IPS-NIHi7 (cell line): Measurements from ENCODE around the gene KLC1.
"Not testable (repeated sequence)": the region's sequence is repeated elsewhere in the genome, so short reads cannot be mapped to it uniquely, and the experiment has no call there.

ENCODE experiments used
- DNase-seq: peaks from one replicate; pipeline ENCODE4 v3.0.0; 2012; ENCODE audit warnings: mixed read lengths; ENCODE audit errors: extremely low spot score

KLC1 gene

GRCh38 chr14:103628684-103629502 lies at the start of gene KLC1:
Gene KLC1 (plus strand): TSS chr14:103629211. CDS start chr14:103654565, 25,354 bp downstream.
- DNase-seq, result peak; percentile 87

DNA sequence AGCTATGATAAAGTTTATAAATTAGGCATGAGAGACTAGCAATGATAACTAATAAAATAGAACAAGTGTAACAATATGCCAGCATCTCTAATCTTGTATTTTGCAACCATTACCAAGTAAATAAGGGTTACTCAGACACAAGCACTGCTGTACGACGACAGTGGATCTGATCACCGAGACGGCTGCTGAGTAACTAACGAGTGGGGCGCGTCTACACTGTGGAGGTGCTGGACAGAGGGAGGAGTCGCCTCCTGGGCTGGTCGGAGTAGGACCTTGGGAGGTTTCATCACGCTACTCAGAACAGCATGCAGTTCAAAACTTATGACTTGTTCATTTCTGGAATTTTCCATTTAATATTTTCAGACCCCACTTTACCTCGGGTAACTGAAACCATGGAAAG lies 47.8 kb upstream of the KLC1 start:
- DNase-seq, result no peak

DNA sequence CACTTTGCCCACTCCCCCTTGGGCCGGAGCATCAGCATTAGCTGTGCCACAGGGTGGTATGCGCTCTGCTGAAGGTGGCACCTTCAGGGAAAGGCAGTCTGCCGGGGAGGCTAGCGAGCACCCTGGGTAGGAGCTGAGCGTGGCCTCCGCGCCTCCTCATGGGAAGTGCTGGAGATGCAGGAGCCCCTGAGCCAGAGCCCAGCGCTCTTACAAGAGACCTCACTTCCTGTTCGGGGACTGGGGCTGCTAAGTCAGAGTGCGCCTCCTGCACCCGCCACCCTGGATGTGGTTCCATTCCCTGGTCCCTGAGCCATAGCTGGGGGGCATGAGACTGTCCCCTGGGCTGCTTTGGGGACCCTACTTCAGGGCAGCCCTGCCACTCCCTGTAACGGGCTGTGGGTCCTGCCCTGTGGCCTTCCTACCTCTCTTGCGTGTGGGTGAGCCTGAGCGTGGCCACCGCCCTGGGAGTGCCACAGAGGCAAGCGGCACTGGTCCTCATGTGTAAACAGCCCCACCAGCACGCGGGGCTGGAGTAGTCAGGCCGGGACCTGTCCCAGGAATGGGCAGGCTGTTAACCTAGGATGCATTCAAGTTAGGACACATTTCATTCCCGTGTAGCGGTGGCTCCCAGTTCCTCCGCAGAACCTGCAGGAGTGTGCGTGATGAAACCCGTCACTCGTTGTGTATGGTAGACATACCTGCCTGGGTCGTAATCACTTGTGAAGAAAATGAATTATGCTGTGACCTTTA lies 46.9 kb upstream of the KLC1 start:
- DNase-seq, result no peak

DNA sequence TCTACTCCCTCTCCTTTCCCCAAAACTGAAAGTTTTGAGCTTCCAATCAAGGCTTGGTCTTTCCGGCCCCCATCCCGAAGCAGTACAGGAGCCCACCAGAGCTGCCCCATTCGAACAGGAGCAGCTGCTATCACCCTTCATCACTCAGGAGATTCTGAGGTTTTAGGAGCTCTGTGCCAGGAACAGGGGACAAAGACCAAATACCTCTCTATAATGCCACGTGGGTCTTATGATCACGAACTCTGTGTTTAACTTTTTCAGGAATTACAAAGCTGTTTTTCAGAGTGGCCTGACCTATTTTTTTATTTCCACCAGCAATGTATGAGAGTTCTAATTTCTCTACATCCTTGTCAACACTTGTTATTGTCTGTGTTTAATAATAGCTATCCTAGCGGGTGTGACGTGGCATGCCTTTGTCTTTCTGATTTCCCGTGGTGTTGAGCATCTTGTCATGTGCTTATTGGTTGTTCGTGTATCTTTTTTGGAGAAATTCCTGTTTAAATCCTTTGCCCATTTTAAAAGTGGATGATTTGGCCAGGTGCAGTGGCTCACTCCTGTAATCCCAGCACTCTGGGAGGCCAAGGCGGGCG lies 44.6 kb upstream of the KLC1 start:
- no peak for DNase-seq

GRCh38 chr14:103593577-103593976 lies 35.4 kb upstream of the KLC1 start:
- no peak for DNase-seq

DNA sequence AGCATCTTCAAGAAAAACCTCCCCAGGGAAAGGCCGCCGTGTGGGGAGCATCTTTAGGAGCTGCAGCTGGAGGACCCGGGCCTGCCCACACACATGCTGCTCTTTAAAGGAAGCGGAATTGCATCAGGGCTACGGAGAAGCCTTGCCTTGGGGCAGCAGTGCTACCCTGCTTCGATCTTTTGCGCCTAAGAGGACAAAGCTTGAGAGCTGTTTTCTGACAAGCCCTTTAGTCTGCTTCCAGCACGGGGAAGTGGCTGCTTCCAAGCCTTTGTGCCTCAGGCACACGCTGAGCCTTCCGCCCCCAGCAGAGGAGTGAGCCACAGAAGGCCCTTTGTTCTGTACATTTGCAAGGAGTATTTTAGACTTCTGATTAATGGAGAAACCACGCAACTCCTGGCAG lies 34.7 kb upstream of the KLC1 start:
- DNase-seq, result peak; percentile 47

GRCh38 chr14:103597623-103598377 lies 31.2 kb upstream of the KLC1 start:
- peak; percentile 50 for DNase-seq

DNA sequence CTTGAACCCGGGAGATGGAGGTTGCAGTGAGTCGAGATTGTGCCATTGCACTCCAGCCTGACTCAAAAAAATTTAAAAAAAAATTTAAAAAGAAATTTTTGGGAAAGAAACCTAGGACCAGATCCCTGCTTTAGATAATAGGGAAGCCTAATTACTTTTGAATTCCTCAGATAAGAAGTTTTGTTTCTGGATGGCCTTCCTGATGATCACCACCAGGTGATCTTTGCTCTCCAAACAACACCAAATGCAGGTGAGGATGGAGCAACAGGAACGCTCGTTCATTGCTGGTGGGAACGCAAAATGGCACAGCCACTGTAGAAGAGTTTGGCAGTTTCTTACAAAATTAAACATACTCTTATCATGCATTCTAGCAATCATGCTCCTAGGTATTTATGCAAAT lies 28.5 kb upstream of the KLC1 start:
- DNase-seq, result no peak

GRCh38 chr14:103604620-103605019 lies 24.4 kb upstream of the KLC1 start:
- DNase-seq, result no peak

DNA sequence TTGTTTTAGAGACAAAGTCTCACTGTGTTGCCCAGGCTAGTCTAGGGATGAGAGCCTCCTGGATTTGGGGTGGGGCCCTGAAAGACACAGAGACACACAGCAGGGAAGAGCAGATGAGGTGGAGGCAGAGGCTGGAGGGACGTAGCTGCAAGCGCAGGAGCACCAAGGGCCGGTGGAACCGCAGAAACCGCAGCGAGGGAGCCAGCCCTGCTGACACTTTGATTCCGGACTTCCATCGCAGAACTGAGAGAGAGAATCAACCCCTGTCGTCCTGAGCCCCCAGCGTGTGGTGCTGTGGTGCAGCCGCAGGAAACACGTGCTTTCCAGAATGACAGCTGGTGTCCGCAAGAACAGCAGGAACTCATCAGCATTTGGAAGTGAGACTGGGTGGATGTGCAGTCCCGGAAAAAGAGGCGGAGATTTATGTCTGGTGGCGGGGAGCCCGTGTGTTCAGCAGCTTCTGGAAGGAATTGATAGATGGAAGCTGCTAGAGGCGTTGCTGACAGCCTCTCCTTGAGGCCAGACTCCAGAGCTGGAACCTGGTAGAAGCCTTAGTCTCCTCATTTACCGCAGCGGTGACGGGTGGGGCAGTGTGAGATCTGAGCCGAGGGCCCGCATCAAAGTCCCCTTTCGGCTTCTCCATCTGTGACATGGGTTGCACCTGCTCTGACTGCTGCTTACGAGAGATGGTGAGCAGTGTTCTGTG lies 21.9 kb upstream of the KLC1 start:
- peak; percentile 68 for DNase-seq

DNA sequence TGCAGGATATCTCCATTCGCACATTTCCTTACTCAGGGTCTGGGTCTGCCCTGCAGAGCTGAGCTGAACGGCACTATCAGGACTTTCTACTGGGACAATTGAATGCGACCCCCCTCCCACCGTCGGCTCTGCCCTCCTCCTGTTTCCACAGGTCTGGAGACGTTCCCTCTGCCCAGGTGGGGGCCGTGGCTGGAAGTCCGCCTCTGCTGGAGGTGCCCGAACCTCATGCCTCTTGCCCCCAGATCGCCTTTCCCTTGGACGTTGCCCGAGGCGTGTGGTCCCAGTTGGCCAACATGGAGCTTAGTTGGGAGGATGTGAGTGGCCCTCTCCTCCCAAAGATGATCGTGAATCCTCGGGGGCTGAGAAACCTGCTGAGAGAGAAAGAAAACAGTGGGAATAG lies 21.2 kb upstream of the KLC1 start:
- DNase-seq, result no peak

- DNase-seq, result not testable (repeated sequence)
Measured at GRCh38 chr14:103609081-103609480, 19.9 kb upstream of the KLC1 start.

DNA sequence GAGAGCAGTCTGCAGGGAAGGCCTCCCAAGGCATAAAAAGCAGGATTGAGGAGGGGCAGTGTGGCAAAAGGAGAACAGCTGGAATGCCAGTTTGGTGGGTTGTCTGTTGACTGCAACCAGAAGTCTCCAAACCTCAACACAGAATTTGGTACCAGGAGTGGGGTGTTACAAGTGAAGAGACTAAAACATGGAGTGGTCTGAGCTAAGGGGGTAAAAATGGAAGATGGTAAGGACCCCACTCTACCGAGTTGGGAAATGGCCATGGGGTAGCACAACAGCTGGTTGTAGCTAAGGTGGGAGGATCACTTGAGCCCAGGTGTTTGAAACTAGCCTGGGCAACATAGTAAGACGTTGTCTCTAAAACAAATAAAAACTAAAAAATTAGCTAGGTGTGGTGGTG lies 17.8 kb upstream of the KLC1 start:
- DNase-seq, result no peak

GRCh38 chr14:103613517-103613916 lies 15.5 kb upstream of the KLC1 start:
- no peak for DNase-seq

DNA sequence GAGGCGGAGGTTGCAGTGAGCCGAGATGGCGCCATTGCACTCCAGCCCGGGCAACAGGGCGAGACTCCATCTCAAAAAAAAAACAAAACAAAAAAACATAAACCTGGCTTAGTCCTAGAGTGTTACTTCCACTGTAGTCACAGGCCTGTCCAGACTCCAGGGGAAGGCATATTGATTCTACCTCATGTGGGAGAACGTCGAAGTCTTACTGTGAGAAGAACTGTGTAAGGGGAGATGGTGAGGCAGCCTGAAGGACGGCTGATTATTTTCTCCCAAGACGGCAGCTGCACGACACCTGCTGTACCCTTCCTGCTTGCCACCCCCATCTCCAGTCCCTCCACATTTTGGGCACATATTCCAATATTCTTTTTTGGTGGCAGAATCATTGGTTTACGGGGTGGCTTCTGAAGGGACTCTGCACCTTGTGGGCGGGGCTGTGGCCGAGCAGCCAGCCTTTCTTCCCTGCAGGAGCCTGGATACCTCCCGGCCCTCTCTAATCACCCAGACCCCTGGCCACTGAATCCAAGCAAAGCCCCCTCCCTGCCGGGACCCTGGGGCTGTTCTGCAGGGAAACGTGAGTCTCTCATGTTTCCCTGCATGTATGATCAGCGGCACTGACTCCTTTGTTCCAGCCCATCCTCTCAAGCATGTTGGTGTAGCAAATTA lies 12.2 kb upstream of the KLC1 start:
- DNase-seq, result no peak

GRCh38 chr14:103619057-103619456 lies 10.0 kb upstream of the KLC1 start:
- no peak for DNase-seq

DNA sequence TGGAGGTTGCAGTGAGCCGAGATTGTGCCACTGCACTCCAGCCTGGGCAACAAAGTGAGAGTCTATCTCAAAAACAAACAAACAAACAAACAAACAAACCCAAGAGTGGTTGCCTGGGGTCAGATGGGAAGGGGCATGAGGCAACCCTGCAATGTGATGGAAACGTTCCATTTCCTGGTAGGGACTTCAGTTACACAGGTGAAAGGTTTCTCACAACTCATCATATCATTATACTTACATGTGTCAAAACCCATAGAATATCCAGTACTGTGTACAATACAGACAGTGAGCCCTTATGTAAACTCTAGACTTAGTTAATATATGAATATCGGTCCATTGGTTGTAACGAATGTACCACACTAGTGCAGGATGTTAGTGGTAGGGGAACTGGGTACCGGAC lies 7.2 kb upstream of the KLC1 start:
- no peak for DNase-seq

GRCh38 chr14:103623308-103623707 lies 5.7 kb upstream of the KLC1 start:
- no peak for DNase-seq

- no peak for DNase-seq
Measured at GRCh38 chr14:103623883-103624482, 5.0 kb upstream of the KLC1 start.

DNA sequence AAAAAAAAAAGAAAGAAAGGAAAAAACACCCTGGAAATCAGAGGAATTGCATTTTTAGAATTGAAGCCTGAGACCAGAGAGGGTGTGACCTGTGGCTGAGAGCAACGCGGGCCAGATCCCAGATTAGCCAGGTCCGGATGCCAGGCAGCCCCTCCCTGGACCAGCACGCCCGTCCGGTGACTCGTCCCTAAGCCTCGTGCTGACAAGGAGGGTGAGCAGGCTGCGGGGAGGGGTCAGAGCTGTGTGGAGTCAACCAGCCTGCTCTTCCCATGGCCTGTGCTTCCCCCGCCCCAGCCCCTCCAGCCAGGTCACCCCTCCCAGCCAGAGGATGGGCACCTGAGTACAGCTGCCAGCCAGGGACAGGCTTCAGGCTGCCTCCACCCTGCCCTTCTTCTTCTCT lies 4.2 kb upstream of the KLC1 start:
- no peak for DNase-seq
